Astrocyte of the spinal cord (primary cell): ENCODE results near the gene RANBP17.
"Not testable (repeated sequence)": the region's sequence is repeated elsewhere in the genome, so short reads cannot be mapped to it uniquely, and the experiment has no call there.

Experiments used
- DNase-seq: peaks from one replicate; pipeline ENCODE4 v3.0.0; 2011; ENCODE audit warnings: low read depth, low spot score
- H3K4me3 ChIP-seq: 2 replicates; pipeline ENCODE4 v1.5.1; 2011; ENCODE audit warnings: low read depth, mild to moderate bottlenecking, low read length, moderate library complexity
- CTCF ChIP-seq: IDR thresholded peaks from 2 replicates; pipeline ENCODE4 v1.5.1; 2012; ENCODE audit warnings: low read depth, mild to moderate bottlenecking, low read length, inconsistent platforms
- in situ Hi-C: cut with HindIII; loops from 2 replicates; pipeline ENCODE4 v1.10.0; 2017; ENCODE audit warnings: low sequenced_read_pairs

Gene RANBP17

DNA sequence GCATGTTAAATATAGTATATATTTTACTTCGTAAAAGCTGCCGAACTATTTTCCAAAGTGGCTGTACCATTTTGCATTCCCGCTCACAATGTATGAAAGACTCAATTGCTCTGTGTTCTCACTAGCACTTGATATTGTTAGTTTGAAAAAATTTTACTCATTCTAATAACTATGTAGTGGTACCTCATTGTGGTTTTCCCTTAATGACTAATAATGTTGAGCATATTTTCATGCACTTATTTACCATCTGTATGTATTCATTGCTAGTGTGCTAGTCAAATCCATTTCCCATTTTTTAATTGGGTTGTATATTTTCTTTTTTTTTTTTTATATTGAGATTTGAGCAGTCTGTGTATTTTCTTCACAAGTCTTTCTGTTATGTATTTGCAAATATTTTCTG lies 58.4 kb downstream of the RANBP17 start:
- DNase-seq = no peak

DNA sequence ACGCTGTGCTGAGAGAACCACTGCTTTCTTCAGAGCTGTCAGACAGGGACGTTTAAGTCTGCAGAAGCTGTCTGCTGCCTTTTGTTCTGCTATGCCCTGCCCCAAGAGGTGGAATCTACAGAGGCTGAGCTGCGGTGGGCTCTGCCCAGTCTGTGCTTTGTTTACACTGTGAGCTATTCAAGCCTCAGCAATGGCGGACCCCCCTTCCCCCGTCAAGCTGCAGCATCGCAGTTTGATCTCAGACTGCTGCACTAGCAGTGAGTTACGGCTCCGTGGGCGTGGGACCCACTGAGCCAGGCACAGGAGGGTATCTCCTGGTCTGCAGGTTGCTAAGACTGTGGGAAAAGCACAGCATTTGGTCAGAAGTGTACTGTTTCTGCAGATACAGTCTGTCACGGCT lies 60.5 kb downstream of the RANBP17 start:
- DNase-seq, H3K4me3 ChIP-seq, in situ Hi-C loops: not testable (repeated sequence)

More for the DNA sequence above, 58.4 kb downstream of the RANBP17 start:
- in situ Hi-C loops = no loop called here
- no peak overlapping the region for H3K4me3 ChIP-seq
- no peak for TF ChIP-seq CTCF

GRCh38 chr5:170923910-170924620 lies 62.2 kb downstream of the RANBP17 start:
- no peak overlapping the region for H3K4me3 ChIP-seq
- no peak for DNase-seq
- no peak for TF ChIP-seq CTCF

DNA sequence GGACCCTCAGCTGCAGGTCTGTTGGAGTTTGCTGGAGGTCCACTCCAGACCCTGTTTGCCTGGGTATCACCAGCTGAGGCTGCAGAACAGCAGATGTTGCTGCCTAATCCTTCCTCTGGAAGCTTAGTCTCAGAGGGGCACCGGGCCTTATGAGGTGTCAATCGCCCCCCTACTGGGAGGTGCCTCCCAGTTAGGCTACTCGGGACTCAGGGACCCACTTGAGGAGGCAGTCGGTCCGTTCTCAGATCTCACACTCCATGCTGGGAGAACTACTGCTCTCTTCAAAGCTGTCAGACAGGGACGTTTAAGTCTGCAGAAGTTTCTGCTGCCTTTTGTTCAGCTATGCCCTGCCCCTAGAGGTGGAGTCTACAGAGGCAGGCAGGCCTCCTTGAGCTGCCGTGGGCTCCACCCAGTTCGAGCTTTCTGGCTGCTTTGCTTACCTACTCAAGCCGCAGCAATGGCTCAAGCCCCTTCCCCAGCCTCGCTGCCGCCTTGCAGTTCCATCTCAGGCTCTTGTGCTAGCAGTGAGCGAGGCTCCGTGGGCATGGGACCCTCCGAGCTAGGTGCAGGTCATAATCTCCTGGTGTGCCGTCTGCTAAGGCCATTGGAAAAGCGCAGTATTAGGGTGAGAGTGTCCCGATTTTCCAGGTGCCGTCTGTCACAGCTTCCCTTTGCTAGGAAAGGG lies 73.9 kb downstream of the RANBP17 start:
- DNase-seq, H3K4me3 ChIP-seq, in situ Hi-C loops: not testable (repeated sequence)

More at GRCh38 chr5:170923910-170924620, 62.2 kb downstream of the RANBP17 start:
- in situ Hi-C loops = no loop called here

DNA sequence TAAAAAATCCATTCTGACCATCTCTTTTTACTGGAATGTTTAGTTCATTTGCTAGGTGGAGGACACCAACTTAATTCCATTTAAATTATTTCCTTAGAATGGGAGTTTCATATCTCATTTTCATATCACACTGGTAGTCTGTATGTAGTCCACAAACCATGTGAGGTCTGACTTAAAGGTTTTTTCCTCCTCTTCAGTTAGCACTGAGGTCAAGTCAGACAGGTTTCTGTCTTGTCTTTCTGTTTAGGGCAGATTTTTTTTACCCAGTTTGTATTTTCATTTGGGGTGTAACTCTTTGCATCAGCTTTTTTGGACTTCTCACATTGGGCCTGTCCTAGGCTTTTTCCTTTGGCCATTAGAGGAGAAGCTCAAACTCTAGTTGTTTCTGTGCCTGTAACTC lies 75.3 kb downstream of the RANBP17 start:
- H3K4me3 ChIP-seq = no peak overlapping the region
- no peak for TF ChIP-seq CTCF
- in situ Hi-C loops = no loop called here
- DNase-seq = no peak

DNA sequence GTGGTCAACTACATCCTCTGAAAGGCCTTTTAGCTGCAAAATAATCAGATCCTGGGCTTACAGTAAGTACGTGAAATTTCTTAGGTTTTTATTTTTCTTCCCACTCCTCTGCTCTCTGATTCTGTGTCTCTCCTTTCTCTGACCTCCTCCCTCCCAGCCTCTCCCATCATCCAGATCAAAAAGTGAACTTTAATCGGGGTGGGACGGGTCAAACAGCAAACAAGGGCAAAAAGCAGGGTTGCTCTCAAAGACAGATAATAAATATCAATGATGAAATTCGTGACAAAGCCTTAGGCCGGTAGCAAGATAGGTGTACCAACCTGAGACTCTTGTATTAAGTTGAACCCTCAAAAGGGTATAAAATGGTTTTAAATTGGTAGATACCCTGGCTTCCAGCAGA lies 76.1 kb downstream of the RANBP17 start:
- in situ Hi-C loops = no loop called here
- H3K4me3 ChIP-seq = no peak overlapping the region
- no peak for TF ChIP-seq CTCF
- no peak for DNase-seq

DNA sequence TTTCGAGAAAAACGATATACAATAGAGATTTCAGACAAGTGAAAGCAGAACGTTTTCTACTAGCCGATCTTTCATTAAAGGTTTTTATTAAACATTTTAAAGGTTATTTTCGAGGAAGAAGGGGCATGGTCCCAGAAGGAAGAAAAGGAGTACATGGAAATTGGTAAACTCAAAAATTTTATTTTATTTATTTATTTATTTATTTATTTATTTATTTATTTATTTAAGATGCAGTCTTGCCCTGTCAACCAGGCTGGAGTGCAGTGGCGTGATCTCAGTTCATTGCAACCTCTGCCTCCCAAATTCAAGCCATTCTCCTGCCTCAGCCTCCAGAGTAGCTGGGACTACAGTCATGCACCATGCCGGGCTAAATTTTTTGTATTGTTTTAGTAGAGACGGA lies 77.4 kb downstream of the RANBP17 start:
- in situ Hi-C loops = no loop called here
- no peak overlapping the region for H3K4me3 ChIP-seq
- no peak for TF ChIP-seq CTCF
- no peak for DNase-seq
